Measurements from ENCODE around the gene GABARAP.

Gene GABARAP

GRCh38 chr17:7241783-7242716 is at the start of gene GABARAP:
Gene GABARAP, minus strand, starts transcription at chr17:7242449. Its CDS starts 119 bp downstream, at chr17:7242330.
- peak; percentile 97 for DNase-seq (ENCODE audit: low spot score)

- DNase-seq (ENCODE audit: low spot score) = no peak
These were observed 48.4 kb upstream of the GABARAP start for GRCh38 chr17:7290685-7291084.

- no peak for DNase-seq (ENCODE audit: low spot score)
These were observed 47.9 kb upstream of the GABARAP start for GRCh38 chr17:7290166-7290565.

GRCh38 chr17:7289256-7290032 is 47.2 kb upstream of the GABARAP start:
- no peak for DNase-seq (ENCODE audit: low spot score)

GRCh38 chr17:7285679-7286078 is 43.4 kb upstream of the GABARAP start:
- DNase-seq (ENCODE audit: low spot score) = no peak

- no peak for DNase-seq (ENCODE audit: low spot score)
These were observed 42.7 kb upstream of the GABARAP start for GRCh38 chr17:7284911-7285310.

GRCh38 chr17:7283471-7284216 is 41.4 kb upstream of the GABARAP start:
- DNase-seq (ENCODE audit: low spot score) = no peak

- DNase-seq (ENCODE audit: low spot score) = peak; percentile 90
These were observed 40.6 kb upstream of the GABARAP start for GRCh38 chr17:7282752-7283321.

- peak; percentile 60 for DNase-seq (ENCODE audit: low spot score)
These were observed 39.9 kb upstream of the GABARAP start for GRCh38 chr17:7281953-7282751.

- peak; percentile 99 for DNase-seq (ENCODE audit: low spot score)
These were observed 39.1 kb upstream of the GABARAP start, which contains the start of gene SLC2A4 for GRCh38 chr17:7281074-7281952. Gene SLC2A4, plus strand, starts transcription at chr17:7281718. Its CDS starts 217 bp downstream, at chr17:7281935.

GRCh38 chr17:7280519-7281073 is 38.3 kb upstream of the GABARAP start:
- peak; percentile 89 for DNase-seq (ENCODE audit: low spot score)

GRCh38 chr17:7279448-7279847 is 37.2 kb upstream of the GABARAP start:
- DNase-seq (ENCODE audit: low spot score) = no peak

GRCh38 chr17:7266784-7267183 is 24.5 kb upstream of the GABARAP start:
- DNase-seq (ENCODE audit: low spot score) = no peak

GRCh38 chr17:7263801-7264078 is 21.5 kb upstream of the GABARAP start:
- no peak for DNase-seq (ENCODE audit: low spot score)

- no peak for DNase-seq (ENCODE audit: low spot score)
These were observed 20.9 kb upstream of the GABARAP start for GRCh38 chr17:7262935-7263800.

- DNase-seq (ENCODE audit: low spot score) = no peak
These were observed 20.1 kb upstream of the GABARAP start, which contains the start of gene CLDN7 for GRCh38 chr17:7262192-7262934. Gene CLDN7, minus strand, starts transcription at chr17:7262478. Its CDS starts 435 bp downstream, at chr17:7262043.

- no peak for DNase-seq (ENCODE audit: low spot score)
These were observed 19.3 kb upstream of the GABARAP start for GRCh38 chr17:7261379-7262191.

Data from hematopoietic multipotent progenitor cell treated with erythropoietin and hydrocortisone succinate and interleukin-3 and kit ligand, for 17 days (in vitro differentiated cells).